Mammary epithelial cell (primary cell): ENCODE data around the gene COP1.

ENCODE experiments used
- EZH2 ChIP-seq: IDR thresholded peaks from 2 replicates; pipeline ENCODE4 v1.6.1; 2012; ENCODE audit warnings: low read length, inconsistent platforms, borderline replicate concordance
- TF ChIP-seq, protein P1 (sequence below), 2 donors: IDR thresholded peaks in 1 of 2; conservative IDR thresholded peaks in 1 of 2; 2 replicates each; pipeline ENCODE4 v1.5.1; 2011 to 2012; ENCODE audit warnings: inconsistent platforms in 2 of 2, low read length in 2 of 2, mild to moderate bottlenecking in 2 of 2, control low read depth in 1 of 2, low read depth in 1 of 2; ENCODE audit not compliant: insufficient read depth in 1 of 2; ENCODE audit errors: extremely low read depth in 1 of 2

GRCh38 chr1:176172215-176172614 is 34.9 kb downstream of the COP1 start:
- TF ChIP-seq, protein P1, sequence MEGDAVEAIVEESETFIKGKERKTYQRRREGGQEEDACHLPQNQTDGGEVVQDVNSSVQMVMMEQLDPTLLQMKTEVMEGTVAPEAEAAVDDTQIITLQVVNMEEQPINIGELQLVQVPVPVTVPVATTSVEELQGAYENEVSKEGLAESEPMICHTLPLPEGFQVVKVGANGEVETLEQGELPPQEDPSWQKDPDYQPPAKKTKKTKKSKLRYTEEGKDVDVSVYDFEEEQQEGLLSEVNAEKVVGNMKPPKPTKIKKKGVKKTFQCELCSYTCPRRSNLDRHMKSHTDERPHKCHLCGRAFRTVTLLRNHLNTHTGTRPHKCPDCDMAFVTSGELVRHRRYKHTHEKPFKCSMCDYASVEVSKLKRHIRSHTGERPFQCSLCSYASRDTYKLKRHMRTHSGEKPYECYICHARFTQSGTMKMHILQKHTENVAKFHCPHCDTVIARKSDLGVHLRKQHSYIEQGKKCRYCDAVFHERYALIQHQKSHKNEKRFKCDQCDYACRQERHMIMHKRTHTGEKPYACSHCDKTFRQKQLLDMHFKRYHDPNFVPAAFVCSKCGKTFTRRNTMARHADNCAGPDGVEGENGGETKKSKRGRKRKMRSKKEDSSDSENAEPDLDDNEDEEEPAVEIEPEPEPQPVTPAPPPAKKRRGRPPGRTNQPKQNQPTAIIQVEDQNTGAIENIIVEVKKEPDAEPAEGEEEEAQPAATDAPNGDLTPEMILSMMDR (conservative IDR thresholded peaks at IDR 0.05 in 1 of 2, IDR thresholded peaks at IDR 0.05 in 1 of 2; ENCODE audit: extremely low read depth in 1 of 2, insufficient read depth in 1 of 2, low read depth in 1 of 2, low read length in 2 of 2): no peak
- TF ChIP-seq EZH2: no peak
